HG03457 (cell line): ENCODE results near the gene DRC3.
"Not testable (repeated sequence)": the region's sequence is repeated elsewhere in the genome, so short reads cannot be mapped to it uniquely, and the experiment has no call there.

ENCODE experiments used
- ATAC-seq: cut with Tn5 transposase; IDR thresholded peaks from one replicate; pipeline ENCODE4 v1.9.1; 2021; ENCODE audit warnings: moderate number of reproducible peaks; ENCODE audit not compliant: unreplicated experiment

DRC3 gene, protein sequence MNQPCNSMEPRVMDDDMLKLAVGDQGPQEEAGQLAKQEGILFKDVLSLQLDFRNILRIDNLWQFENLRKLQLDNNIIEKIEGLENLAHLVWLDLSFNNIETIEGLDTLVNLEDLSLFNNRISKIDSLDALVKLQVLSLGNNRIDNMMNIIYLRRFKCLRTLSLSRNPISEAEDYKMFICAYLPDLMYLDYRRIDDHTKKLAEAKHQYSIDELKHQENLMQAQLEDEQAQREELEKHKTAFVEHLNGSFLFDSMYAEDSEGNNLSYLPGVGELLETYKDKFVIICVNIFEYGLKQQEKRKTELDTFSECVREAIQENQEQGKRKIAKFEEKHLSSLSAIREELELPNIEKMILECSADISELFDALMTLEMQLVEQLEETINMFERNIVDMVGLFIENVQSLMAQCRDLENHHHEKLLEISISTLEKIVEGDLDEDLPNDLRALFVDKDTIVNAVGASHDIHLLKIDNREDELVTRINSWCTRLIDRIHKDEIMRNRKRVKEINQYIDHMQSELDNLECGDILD

DNA sequence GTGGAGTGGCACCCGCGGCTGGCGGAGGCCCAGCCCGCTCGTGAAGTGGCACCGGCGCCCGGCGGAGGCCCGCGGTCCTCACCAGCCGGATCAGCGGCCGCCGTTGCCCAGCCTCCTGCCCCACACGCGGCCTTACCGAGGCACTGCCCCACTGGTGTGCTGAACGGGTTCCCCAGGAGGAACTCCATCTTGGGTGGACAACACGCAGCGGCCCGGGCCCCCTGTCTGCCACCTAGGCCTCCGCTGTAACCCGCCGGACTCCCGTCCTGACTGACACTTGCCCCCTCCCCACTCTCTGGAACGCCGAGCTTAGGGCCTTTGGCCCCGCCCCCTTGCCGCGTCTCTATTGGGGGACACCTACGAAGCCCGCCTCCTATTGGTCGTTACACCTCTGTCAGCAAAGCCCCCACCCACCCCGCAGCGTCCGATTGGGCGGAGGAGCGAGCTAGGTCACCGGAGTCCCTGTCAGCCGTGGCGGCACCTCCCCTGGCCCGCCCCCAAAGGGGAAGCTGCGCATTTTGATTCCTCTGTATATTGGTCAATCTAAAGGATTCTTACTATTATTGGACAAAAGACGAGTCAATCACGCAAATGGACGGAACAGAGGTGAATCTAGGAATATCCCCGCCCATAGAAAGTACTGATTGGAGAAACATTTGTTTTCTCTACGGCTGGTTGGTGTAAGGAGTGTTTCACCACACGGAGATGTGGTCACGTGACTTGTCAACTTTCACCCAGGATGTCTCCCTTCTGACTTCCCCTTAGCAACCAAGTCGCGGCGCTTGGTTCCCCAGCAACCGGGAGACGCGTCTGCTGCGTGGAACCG is at the start of gene DRC3, which contains the start of gene TOM1L2:
DRC3 (plus strand) TSS at position 737 of the 826 bp plus-strand sequence. CDS start 4,737 bp downstream, outside the sequence.
TOM1L2 (minus strand) TSS at position 275 of the 826 bp plus-strand sequence; CDS start at position 188, 87 bp downstream.
- peak; percentile 89 for ATAC-seq

DNA sequence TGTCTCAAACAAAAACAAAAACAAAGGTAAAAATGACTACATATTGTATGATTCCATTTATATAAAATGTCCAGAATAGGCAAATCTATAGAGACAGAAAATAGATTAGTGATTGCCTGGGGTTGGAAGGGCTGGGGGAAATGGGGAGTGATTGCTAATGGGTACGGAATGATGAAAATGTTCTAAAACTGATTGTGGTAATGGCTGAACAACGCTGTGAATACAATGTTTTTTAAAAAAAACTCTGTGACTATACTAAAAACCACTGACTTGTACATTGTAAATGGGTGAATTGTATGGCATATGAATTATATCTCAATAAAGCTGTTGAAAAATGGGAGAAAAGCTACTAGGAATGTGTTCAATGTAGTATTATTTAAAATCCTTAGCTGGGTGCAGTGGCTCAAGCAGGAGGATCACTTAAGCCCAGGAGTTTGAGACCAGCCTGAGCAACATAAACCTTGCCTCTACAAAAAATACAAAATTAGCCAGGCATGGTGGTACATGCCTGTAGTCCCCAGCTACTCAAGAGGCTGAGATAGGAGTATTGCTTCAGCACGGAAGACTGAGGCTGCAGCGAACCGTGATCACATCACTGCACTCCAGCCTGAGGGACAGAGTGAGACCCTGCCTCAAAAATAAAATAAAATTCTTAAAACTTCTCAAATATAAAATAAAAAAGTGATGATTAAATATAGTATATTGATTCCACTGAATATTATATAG is 48.4 kb upstream of the DRC3 start:
- ATAC-seq = no peak

DNA sequence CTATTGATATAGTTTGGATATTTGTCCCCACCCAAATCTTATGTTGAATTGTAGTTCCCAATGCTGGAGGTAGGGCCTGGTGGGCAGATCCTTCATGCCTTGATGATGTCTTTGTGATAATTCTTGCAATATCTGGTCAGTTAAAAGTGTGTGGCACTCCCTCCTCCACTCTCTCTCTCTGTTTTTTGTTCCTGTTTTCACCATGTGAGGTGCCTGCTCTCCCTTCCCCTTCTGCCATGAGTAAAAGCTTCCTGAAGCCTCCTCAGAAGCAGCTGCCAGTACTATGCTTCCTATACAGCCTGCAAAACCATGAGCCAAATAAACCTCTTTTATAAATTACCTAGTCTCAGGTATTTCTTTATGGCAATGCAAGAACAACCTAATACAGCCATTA is 47.8 kb upstream of the DRC3 start:
- ATAC-seq = no peak

DNA sequence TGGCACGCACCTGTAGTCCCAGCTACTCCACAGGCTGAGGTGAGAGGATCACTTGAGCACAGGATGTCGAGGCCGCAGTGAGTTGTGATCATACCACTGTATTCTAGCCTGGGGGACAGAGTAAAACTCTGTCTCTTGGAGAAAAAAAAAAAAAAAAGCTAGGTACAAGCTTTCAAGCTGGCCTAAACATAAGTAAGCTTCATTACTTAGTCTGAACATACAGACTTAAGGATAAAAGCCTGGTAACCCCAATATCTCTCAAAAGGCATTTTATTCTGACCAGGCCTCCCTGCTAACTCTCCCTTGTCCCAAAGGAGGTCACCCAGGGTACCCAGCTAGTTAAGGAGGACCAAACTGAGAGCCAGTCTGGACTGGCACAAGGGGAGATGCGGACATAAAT is 46.6 kb upstream of the DRC3 start:
- no peak for ATAC-seq

DNA sequence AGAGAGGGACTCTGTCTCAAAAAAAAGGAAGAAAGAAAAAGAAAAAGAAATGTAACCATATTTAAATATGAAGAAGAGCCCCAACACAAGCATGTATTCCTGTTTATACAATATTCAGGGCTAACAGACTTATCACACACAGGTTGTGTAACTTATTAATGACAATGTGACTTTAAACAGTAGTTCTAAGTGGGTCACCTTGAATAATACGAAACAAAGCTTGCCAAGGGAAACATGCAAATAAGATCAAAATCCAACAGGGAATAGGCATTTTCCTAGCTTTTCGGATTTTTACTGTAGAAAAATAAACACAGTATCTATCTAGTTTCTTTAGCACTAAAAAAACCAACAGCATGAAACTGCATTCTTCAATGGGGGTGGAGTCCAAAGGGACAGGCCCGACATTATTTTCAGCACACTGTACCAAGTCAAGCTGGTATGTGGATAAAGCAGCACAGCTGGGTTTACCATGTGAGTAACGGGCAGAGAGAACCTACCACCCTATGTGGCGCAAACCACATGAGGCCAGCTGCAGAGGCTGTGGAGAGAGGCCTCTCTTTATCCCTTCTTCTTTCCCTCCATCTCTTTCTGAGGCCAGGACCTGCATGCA is 45.7 kb upstream of the DRC3 start:
- ATAC-seq = no peak

DNA sequence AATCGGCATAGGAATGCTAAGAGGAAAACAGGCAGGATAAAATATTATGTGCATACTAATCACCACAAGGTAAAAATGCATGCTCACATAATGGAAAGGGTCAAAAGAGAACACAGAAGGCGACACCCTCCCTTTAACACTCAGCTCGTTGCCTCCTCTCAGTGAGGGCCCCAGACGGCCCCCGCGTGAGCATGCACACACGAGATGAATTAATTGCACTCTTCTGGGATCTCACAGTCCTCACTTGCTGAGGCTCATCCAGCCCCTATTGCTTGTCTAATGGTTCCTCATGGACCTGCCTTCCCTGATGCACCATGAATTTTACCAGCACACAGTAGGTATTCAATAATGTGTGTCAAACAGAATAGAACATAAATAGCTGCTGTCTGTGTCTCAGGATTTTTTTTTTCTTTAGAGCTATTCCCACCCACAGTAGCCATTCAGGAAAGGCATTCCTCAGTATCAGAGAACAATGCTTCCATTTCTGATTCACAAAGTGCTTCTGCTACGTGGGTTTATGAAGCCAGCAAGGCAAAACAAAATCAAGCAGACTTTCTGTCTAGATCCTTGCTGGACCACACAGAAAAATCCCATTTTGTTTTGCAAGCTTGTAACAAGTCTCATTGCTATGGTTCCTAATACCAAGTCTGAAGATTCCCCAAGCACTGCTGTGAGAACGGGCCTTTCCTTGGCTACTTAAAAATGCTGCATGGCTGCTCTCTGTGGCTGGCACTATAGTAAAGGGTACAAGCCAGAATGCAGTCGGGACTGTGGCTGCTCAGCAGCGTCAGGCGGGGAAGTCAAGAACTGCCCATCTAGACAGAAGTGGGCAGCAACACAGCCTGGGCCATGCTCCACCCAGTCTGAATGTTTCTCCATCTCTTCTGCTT is 44.0 kb upstream of the DRC3 start:
- no peak for ATAC-seq

DNA sequence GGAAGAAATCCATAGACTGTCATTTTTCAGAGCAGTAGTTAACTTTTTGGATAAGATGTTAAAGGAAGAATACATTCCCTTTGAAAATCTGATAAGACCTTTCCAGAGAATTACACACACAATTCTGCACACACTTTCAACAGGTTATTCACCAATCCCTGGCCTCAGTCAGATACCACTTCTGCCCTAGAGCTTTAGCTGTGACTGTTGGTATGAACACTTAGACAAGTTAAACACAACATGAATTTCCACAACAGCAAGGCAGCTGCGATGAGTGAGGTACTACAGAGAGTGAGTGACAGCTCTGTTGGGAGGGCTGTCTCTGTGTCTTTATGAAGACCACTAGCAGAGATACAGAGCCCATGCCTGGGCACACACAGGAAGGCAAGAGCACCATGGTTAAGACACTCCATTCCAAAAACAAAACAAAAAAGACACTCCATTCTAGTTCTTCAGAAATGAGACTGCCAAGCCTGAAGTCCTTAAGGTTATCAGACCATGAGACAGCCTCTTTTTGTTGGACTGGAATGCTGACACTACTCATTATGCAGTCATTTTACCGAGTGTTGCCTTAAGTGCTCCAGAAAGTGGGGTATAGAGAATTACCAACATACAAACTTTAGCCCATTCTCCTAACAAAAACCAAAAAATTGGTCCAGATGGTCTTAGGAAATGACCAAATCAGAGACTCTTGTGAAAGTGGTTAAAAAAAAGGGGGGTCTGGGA is 42.8 kb upstream of the DRC3 start:
- ATAC-seq = no peak

DNA sequence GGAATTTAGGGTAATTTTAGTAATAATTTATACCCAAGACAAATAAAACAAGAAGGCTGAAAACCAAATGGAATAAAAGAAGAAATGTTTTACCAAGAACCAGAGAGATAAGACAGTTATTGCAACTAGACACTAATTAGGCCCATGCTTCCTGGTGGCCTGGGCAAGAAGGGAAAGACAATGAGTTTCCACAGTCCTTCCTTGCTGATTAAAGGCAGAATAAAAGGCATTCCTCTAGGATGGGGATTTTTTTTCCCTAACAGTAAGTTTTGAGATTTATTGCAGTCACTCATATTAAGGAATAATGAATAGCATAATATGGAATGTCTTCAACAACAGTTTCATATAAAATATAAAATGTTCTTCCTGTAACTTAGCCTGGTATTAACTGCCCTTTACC is 42.0 kb upstream of the DRC3 start:
- ATAC-seq = no peak

DNA sequence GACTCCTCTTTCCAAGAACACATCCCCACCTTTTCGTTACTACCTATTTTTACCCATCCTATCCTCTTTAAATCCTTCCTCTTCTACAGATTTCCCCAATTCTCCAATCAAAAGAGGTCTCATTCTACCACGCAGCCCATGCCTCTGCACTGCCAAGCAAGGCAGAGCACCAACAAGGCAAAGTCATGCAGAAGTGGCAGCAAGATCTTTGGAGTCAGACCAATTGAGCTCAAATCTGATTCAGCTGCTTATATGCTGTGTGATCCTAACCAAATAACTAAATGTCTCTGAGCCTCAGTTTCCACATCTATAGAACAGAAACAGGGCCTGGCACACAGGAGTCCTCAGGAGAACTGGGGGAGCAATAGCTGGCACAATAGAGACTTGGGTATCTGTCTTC is 41.5 kb upstream of the DRC3 start:
- no peak for ATAC-seq

DNA sequence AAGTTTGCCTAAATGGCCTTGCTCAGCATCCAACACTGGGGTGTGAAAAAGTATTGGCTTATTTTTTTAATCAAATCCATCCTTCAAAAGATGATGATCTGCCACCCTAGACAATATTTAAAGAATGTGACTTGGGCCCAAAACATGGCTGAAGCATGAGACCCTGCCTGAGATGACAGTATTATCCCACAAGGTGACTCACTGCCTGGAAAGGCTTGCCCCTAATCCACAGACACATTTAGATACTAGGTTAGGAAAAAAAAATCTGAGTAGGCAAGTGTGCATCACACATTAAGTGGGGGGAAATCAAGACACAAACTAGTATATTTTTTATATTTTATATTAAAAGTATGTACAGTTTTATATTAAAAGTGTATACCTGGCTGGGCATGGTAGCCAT is 38.9 kb upstream of the DRC3 start:
- ATAC-seq = no peak

DNA sequence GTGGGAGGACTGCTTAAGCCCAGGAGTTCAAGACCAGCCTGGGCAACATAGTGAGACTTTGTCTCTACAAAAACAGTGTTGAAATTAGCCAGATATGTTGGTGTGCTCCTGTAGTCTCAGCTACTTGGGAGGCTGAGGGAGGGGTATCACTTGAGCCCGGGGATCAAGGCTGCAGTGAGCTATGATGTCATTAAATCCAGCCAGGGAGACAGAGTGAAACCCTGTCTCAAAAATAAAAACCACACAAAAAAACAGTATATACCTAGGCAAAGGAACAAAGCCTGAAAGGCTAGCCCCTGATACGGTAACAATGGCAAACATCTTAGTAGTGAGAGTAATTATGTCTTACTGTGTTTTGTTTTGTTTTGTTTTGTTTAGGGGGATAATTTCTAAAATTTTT is 38.4 kb upstream of the DRC3 start:
- no peak for ATAC-seq

DNA sequence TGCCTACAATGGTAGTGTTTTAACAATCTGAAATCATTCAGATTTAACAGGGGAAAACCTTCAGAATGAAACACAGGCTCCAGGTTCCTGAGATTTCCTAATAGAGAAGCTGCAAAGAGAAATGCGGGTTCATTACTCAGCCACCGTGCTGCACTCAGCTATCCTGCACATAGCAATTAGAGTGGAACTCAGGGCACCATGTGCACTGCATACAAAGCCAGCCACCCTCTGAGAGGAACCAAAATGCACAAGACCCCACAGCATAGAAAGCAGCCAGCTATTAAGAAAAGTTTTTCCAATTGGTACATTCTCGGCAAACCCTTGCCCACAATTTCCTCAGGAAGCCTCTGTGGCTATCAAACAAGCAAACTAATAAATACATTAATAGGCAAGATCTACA is 37.9 kb upstream of the DRC3 start:
- no peak for ATAC-seq

DNA sequence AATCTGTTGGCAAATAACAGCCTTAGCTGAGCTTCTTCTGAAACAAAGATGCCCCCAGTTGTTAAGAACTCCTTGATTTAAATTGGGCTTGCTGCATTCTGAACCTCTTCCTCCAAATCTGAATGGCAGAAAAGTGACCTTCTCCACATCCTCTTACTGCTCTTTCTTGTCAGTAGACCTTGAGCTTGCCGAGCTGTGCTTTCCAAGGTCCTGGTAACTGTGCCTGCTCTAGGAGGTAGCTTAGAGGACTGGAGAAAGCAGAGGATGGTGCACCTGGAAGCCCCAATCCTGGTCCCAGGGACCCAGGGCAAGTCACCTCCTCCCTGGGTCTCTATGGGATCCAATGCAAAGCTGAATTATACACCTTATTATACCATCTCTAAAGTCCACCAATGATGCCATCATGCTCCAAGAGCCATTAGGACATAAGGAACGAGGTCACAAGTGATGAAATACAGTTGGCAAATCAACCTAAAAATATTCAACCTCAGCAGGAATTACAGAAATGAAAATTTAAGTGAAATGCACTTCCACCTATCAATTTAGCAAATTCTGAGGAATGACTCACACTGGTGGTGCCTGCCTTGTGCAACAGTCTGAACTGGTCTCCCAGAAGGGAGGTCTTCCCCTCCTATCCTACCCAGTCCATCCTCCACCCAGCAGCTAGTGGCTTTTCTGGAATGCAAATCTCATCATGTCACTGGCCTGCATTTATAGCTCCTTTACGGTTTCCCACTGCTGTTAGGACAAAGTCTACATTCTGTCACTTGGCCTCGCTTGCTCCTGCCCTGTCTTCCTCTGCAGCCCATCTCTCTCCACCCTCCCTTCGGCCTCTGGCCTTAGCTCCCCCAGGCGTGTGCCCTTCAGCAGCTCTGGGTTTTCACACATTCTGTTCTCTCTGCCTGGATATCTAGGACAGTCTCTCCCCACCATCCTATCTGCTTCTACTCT is 37.1 kb upstream of the DRC3 start:
- ATAC-seq = no peak

DNA sequence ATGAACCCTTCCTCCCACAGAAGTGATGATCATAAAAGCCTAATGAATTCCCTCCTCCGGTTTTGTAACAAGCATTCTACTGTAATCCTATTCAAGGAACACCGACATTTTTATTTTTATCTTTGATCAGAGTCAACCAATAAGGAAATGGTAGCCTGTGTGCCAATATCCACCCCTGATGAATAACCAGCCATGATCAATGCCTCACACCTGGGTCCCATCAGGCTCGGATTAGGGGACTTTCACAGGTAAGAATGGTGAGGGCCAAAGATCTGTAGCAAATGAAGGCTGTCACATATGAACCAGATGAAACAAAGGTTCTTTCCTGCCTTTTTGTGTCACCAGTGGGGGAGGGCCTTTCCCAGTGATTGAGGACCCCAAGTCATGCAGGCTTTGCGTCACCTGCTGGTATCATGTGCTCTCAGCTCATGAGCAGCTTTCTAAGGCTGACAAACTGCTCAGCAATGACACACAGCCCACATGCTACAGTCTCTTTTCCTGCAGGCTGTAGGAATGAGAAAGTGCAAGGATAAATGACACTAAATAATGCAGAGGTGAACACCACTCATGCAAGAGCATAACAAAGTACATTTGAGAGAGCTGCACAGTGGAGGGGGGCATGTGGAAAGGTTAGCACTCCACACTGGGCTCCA is 35.3 kb upstream of the DRC3 start:
- ATAC-seq = no peak

DNA sequence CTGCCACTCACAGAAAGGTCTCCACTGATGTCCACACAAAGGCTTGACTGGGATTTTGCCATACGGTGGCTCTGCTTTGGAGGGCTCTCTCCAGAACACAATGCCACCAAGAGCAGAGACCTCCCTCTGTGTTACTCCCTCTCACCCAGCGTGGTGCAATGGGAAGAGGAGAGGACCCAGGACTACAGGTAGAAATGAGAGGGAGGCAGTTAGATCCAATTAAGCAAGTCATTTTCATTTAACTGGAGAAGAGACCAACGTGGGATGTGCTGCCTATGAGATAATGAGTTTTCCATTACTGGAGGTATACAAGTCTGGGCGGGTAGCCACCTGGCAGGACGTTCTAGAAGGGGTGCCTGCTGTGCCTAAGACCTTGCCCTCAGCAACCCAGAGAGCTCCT is 34.7 kb upstream of the DRC3 start:
- ATAC-seq = no peak

DNA sequence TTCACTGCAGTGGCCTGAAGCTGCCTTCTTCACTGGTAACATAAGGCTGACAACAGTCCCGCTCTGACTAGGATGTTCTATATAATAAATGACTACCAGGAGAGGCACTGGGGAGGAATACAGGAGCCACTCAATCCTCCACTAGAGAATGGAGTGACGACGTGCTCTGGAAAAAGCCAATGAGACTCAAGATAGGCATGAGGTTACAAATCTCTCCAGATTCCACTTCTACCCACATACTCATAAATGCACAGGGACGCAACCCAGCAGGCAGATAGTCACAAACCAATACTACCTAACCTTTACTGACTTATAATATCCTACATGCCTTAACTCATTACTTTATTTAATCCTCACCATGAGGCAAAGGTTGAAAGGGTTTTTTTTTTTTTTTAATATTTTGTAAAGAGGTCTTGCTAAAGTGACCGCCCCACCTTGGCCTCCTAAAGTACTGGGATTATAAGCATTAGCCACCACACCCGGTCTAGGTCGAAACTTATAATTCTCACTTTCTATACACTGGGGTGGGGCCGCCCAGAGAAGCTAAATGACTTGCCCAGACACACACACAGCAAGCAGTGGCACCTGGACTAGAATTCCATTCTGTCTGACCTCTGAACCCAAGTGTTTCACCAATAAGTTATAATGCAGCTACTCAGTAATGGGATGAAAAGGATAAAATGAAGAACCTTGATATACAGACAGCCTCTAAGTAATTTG is 34.1 kb upstream of the DRC3 start:
- no peak for ATAC-seq

DNA sequence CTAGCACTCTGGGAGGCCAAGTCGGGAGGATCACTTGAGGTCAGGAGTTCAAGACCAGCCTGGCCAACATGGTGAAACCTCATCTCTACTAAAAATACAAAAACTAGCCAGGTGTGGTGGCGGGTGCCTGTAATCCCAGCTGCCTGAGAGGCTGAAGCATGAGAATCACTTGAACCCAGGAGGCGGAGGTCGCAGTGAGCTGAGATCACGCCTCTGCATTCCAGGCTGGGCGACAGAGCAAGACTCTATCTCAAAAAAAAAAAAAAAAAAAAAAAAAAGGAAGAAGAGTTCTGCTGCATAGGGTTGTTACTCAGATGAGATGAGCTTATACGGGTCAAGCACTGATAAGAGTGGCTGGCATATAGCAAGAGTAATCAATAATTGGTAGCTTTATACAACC is 32.7 kb upstream of the DRC3 start:
- not testable (repeated sequence) for ATAC-seq
